Heart left ventricle (tissue), 16 donors: Measurements from ENCODE around the gene TAB3. TPM values are rescaled to one million over a fixed set of nuclear protein-coding genes. Genes with fewer than 3 reads are reported as not detected.
A peak's percentile ranks its signal among the peaks of the same experiment; 100 is the strongest.

Experiments
- ATAC-seq, 4 donors: fragments of 200-7000 bp; cut with Tn5 transposase; one replicate each; pipeline ENCODE4 v1.9.1; 2020 to 2022; ENCODE audit warnings: moderate library complexity in 4 of 4, mild to moderate bottlenecking in 3 of 4, moderate number of reproducible peaks in 1 of 4
- DNase-seq, 5 donors: peaks; one replicate each; pipeline ENCODE4 v3.0.0-alpha.2; 2020
- H3K27ac ChIP-seq, 12 donors: fragments of 200-600 bp; sonication (generic) in 4 of 12; one replicate each; pipeline versions ENCODE4 v1.5.0 to v1.8.0; 2016 to 2022; ENCODE audit warnings: mild to moderate bottlenecking in 2 of 12
- H3K27me3 ChIP-seq, 9 donors: fragments of 200-600 bp; sonication (generic) in 2 of 9; one replicate each; pipeline versions ENCODE4 v1.5.1 to v1.8.0; 2016 to 2022; ENCODE audit warnings: mild to moderate bottlenecking in 3 of 9
- H3K36me3 ChIP-seq, 9 donors: fragments of 200-600 bp; sonication (generic) in 2 of 9; one replicate each; pipeline versions ENCODE4 v1.5.0 to v1.8.0; 2018 to 2022; ENCODE audit warnings: mild to moderate bottlenecking in 2 of 9
- H3K4me1 ChIP-seq, 12 donors: fragments of 200-600 bp; sonication (generic) in 4 of 12; one replicate each; pipeline versions ENCODE4 v1.5.0 to v1.8.0; 2016 to 2022; ENCODE audit warnings: mild to moderate bottlenecking in 3 of 12
- H3K4me3 ChIP-seq, 12 donors: fragments of 200-600 bp; sonication (generic) in 4 of 12; one replicate each; pipeline versions ENCODE4 v1.5.0 to v1.8.0; 2017 to 2022; ENCODE audit warnings: mild to moderate bottlenecking in 9 of 12, moderate library complexity in 4 of 12
- H3K9me3 ChIP-seq, 12 donors: fragments of 200-600 bp; sonication (generic) in 4 of 12; one replicate each; pipeline versions ENCODE4 v1.5.0 to v1.8.0; 2016 to 2022; ENCODE audit warnings: mild to moderate bottlenecking in 1 of 12
- POLR2A ChIP-seq, 2 donors: fragments of 450-650 bp; IDR thresholded peaks; one replicate each; pipeline ENCODE4 v1.6.1; 2017; ENCODE audit warnings: antibody characterized with exemption in 2 of 2, mild to moderate bottlenecking in 2 of 2, moderate library complexity in 2 of 2
- WGBS, 4 donors: extraction: QIAGEN DNeasy Blood & Tissue Kit in 2 of 4; methylation state at CpG; one replicate each; pipeline versions ENCODE4 v1.1.5 to v1.1.7; 2013 to 2018; 5-methylcytosine and 5-hydroxymethylcytosine counted together
- intact Hi-C, 10 donors: fragments of 100-400 bp; cut with DNase I; formaldehyde crosslinking; loops; one replicate each; pipeline versions ENCODE4 v1.11.1 to v1.14.2; 2022
- polyA plus RNA-seq, 2 donors: library from polyadenylated mRNA; stranded (reverse); fragments of 200-250 nt; gene quantifications; one replicate each; pipeline ENCODE4 v1.2.3, GENCODE V29; 2013
- total RNA-seq, 9 donors: library from RNA; depleted of rRNA in 2 of 9; stranded (reverse); fragments of >200 nt in 2 of 9; fragmentation: NEBNext Ultra II Directional in 3 of 9; extraction: Animal tissue kit (Norgen Biotek cat#: 25700) in 3 of 9; gene quantifications; one replicate each; pipeline versions ENCODE4 v1.1.0 to v1.2.4, GENCODE V29; 2016 to 2023
- TF ChIP-seq, protein P1 (sequence below), 12 donors: fragments of 200-600 bp; sonication (generic) in 4 of 12; IDR thresholded peaks; one replicate each; pipeline versions ENCODE4 v1.5.0 to v1.8.0; 2018 to 2022; ENCODE audit warnings: antibody characterized with exemption in 12 of 12, mild to moderate bottlenecking in 5 of 12
- donor health status: ischemic (EF 13 %, LVEDD 7.1; RV severe dilation, severe dysfunction).
- donor health status: healthy with polysubstance abuse.
- donor health status: DM: no; HTN: yes; CAD: no.
- donor health status: DM: no; HTN: no; CAD: no.
- donor health status: ischemic (EF 25% LVEDD 6.9; RV normal size, moderate dysfunction).
- donor health status: ischemic (EF 25% LVEDD 5.7; RV mildly dilated, moderate dysfunction).
- donor health status: healthy.
- donor health status: DM: yes; HTN: yes; CAD: no.
- donor health status: ischemic (EF 35%, LVEDD 5.7; RV mildly dilated, moderate dysfunction).
- donor health status: nonischemic (EF 11% LVEDD 7.7; RV severe dilation, severe dysfunction).
- donor health status: DM: yes; HTN: yes; CAD: no.
- donor health status: PGD.
- donor health status: ischemic (EF 29% LVEDD 5.4; RV normal size, mild dysfunction).
- donor health status: nonischemic (EF 23%, LVEDD 6.1; RV moderate dilation, normal function).

The TAB3 gene
- total and polyA plus RNA-seq, 11 donors: 3.8 to 27.8 (median 14.9) TPM

DNA sequence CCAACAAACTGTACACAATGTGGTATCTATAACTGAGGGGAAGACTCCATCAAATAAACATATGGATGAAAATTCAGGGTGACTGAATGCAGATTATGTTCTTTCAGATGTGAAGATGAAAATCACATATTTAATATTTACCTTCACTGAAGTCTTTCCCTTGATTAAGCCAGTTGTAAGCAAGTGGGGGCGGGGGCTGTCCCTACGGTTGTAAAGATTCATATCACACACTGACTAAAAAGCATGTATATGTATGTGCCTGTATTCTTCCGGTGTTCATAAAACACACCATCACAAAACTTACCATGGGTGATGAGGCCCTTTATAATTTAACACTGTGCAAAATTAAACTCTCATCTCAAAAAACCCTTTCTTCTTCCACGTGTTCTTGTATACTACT is 1.3 kb downstream of the TAB3 start:
- Histone ChIP-seq H3K9me3 (no peaks in the 10 kb centered on the region), H3K27ac (peak overlapping the region in 1 of 12 donors; percentile 87), H3K27me3 (peaks cover 0 to 7% (median 0%) of the 10 kb centered on the region in 9 donors), H3K4me1 (peaks cover 0 to 23% (median 3%) of the 10 kb centered on the region in 12 donors), H3K4me3 (peak overlapping the region in 10 of 12 donors; percentile 45 to 98 (median 83)), H3K36me3 (no peaks in the 10 kb centered on the region)
- no peak for TF ChIP-seq POLR2A (IDR thresholded peaks at IDR 0.05)
- TF ChIP-seq, protein P1, sequence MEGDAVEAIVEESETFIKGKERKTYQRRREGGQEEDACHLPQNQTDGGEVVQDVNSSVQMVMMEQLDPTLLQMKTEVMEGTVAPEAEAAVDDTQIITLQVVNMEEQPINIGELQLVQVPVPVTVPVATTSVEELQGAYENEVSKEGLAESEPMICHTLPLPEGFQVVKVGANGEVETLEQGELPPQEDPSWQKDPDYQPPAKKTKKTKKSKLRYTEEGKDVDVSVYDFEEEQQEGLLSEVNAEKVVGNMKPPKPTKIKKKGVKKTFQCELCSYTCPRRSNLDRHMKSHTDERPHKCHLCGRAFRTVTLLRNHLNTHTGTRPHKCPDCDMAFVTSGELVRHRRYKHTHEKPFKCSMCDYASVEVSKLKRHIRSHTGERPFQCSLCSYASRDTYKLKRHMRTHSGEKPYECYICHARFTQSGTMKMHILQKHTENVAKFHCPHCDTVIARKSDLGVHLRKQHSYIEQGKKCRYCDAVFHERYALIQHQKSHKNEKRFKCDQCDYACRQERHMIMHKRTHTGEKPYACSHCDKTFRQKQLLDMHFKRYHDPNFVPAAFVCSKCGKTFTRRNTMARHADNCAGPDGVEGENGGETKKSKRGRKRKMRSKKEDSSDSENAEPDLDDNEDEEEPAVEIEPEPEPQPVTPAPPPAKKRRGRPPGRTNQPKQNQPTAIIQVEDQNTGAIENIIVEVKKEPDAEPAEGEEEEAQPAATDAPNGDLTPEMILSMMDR (IDR thresholded peaks at IDR 0.05): no peak
- no peak for ATAC-seq
- DNase-seq: no peak
- intact Hi-C loops: no loop called here
- 61 to 67% (median 63%) methylated on average over 4 of the region's 4 CpGs for WGBS, 4 donors

- intact Hi-C loops: no loop called here
- TF ChIP-seq POLR2A (IDR thresholded peaks at IDR 0.05): no peak
- TF ChIP-seq, protein P1 (IDR thresholded peaks at IDR 0.05): no peak
- WGBS, 4 donors: 81 to 90% (median 89%) methylated on average over 5 of the region's 5 CpGs
- Histone ChIP-seq H3K4me3 (peak overlapping the region in 2 of 12 donors; percentile 89 to 98), H3K4me1 (peaks cover 0 to 23% (median 3%) of the 10 kb centered on the region in 12 donors), H3K27me3 (peaks cover 0 to 7% (median 0%) of the 10 kb centered on the region in 9 donors), H3K36me3 (no peaks in the 10 kb centered on the region), H3K27ac (no peak overlapping the region), H3K9me3 (no peaks in the 10 kb centered on the region)
- DNase-seq (no peak), ATAC-seq (no peak)
Measured at GRCh38 chrX:30887288-30887687, 1.8 kb downstream of the TAB3 start.

GRCh38 chrX:30885136-30885535 is 3.9 kb downstream of the TAB3 start:
- intact Hi-C loops: no loop called here
- Histone ChIP-seq H3K27me3 (no peaks in the 10 kb centered on the region), H3K4me1 (peaks cover 0 to 29% (median 3%) of the 10 kb centered on the region in 12 donors), H3K9me3 (no peaks in the 10 kb centered on the region), H3K27ac (no peak overlapping the region), H3K4me3 (no peak overlapping the region), H3K36me3 (no peaks in the 10 kb centered on the region)
- DNase-seq (no peak), ATAC-seq (no peak)
- 71 to 89% (median 78%) methylated on average over 2 of the region's 2 CpGs for WGBS, 4 donors
- TF ChIP-seq, protein P1 (IDR thresholded peaks at IDR 0.05): no peak
- TF ChIP-seq POLR2A (IDR thresholded peaks at IDR 0.05): no peak

DNA sequence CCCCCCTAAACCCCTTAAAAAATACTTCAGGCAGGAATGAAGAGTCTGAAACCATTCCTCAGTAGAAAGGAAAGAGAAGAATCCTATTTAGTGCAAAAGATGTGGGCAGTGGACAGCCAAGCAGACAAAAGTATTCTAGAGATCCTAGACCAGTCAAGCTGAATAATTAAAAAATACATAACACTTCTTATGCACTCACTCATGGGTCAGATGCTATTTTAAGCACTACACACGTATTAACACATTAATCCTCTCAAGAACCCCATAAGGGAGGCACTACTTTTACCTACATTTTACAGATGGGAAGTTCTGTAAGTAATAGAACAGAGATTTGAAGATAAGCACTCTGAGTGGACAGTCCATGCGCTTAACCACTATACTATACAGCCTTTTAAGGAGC is 5.9 kb downstream of the TAB3 start:
- ATAC-seq (peak in 3 of 4 donors; percentile 34 to 58 (median 55)), DNase-seq (no peak)
- Histone ChIP-seq H3K36me3 (no peaks in the 10 kb centered on the region), H3K9me3 (no peaks in the 10 kb centered on the region), H3K27me3 (no peaks in the 10 kb centered on the region), H3K4me3 (no peak overlapping the region), H3K4me1 (peaks cover 0 to 37% (median 3%) of the 10 kb centered on the region in 12 donors), H3K27ac (peak overlapping the region in 2 of 12 donors; percentile 26 to 30)
- intact Hi-C loops: no loop called here
- 57 to 66% (median 64%) methylated on average over 2 of the region's 2 CpGs for WGBS, 4 donors
- TF ChIP-seq, protein P1 (IDR thresholded peaks at IDR 0.05): no peak
- no peak for TF ChIP-seq POLR2A (IDR thresholded peaks at IDR 0.05)
